Chondrocyte (in vitro differentiated cells): ENCODE results near the gene DTX3. TPM values are rescaled to one million over a fixed set of nuclear protein-coding genes. Genes with fewer than 3 reads are reported as not detected.
"Not testable (repeated sequence)": the region's sequence is repeated elsewhere in the genome, so short reads cannot be mapped to it uniquely, and the experiment has no call there.

Source experiments
- DNase-seq: peaks from one replicate; pipeline ENCODE4 v3.0.0; 2021; ENCODE audit warnings: mixed read lengths, low spot score
- H3K27ac Mint-ChIP-seq: one replicate; pipeline ENCODE4 v1.8.0; 2021; ENCODE audit warnings: mild to moderate bottlenecking, moderate library complexity, mixed read lengths; ENCODE audit not compliant: unreplicated experiment
- H3K27me3 Mint-ChIP-seq: 2 replicates; pipeline ENCODE4 v1.8.0; 2021; ENCODE audit warnings: low read depth, mixed read lengths
- H3K36me3 Mint-ChIP-seq: 2 replicates; pipeline ENCODE4 v1.8.0; 2021; ENCODE audit warnings: low read depth, mixed read lengths
- H3K4me1 Mint-ChIP-seq: 2 replicates; pipeline ENCODE4 v1.8.0; 2021; ENCODE audit warnings: low read depth, mild to moderate bottlenecking, mixed read lengths
- H3K4me3 Mint-ChIP-seq: one replicate; pipeline ENCODE4 v1.8.0; 2021; ENCODE audit warnings: mild to moderate bottlenecking, moderate library complexity, mixed read lengths; ENCODE audit not compliant: unreplicated experiment
- H3K9me3 Mint-ChIP-seq: 2 replicates; pipeline ENCODE4 v1.8.0; 2021; ENCODE audit warnings: low read depth, mixed read lengths
- total RNA-seq: library from RNA; stranded (reverse); gene quantifications from 3 replicates; pipeline ENCODE4 v1.2.1, GENCODE V29; 2021
- TF ChIP-seq, protein P1 (sequence below): fragments of 200-600 bp; sonication (generic); IDR thresholded peaks from 2 replicates; pipeline ENCODE4 v1.5.0; 2021; ENCODE audit warnings: antibody characterized with exemption, mild to moderate bottlenecking, moderate library complexity

The DTX3 gene
- total RNA-seq, 1 donor from 2014 or later = 29.8 TPM

DNA sequence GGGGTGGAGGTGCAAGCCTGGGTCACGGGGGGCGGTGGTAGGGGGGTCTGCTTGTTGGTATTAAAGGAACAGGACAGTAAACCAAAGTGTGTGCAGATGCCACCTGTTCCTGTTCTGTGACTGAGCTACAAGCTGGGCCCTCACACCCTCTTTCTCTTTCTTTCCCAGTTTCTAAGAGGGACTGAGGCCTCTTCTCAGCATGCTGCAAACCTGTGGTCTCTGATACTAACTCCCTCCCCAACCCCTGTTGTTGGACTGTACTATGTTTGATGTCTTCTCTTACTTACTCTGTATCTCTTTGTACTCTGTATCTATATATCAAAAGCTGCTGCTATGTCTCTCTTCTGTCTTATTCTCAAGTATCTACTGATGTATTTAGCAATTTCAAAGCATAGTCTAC, 20.6 kb upstream of the DTX3 start:
- Mint-ChIP-seq H3K9me3 (no peaks in the 10 kb centered on the region), H3K27ac (no peak overlapping the region), H3K4me1 (no peaks in the 10 kb centered on the region), H3K4me3 (no peak overlapping the region), H3K36me3 (peaks cover 7% of the 10 kb centered on the region), H3K27me3 (no peaks in the 10 kb centered on the region)
- DNase-seq = no peak
- TF ChIP-seq, protein P1, sequence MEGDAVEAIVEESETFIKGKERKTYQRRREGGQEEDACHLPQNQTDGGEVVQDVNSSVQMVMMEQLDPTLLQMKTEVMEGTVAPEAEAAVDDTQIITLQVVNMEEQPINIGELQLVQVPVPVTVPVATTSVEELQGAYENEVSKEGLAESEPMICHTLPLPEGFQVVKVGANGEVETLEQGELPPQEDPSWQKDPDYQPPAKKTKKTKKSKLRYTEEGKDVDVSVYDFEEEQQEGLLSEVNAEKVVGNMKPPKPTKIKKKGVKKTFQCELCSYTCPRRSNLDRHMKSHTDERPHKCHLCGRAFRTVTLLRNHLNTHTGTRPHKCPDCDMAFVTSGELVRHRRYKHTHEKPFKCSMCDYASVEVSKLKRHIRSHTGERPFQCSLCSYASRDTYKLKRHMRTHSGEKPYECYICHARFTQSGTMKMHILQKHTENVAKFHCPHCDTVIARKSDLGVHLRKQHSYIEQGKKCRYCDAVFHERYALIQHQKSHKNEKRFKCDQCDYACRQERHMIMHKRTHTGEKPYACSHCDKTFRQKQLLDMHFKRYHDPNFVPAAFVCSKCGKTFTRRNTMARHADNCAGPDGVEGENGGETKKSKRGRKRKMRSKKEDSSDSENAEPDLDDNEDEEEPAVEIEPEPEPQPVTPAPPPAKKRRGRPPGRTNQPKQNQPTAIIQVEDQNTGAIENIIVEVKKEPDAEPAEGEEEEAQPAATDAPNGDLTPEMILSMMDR = no peak

DNA sequence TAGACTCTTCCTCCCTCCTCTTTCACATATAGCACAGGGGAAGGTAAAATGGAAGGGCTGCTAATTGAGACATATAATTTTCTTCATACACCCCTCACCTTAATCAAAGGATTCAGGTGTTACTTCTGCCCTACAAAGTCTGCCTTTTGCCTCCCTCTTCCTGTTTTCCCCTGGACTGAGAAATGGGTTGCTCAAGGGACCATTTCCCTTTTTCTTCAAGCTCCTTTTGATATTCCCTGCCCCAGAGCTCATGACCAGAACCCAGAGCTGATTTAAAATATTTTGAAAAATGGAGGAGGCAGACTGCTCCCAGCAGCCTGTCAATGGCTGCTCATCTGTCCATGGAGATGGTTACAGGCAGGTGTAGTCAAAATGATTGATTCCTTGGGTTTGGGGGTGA, 19.9 kb upstream of the DTX3 start:
- Mint-ChIP-seq H3K27me3 (no peaks in the 10 kb centered on the region), H3K4me1 (no peaks in the 10 kb centered on the region), H3K27ac (no peak overlapping the region), H3K36me3 (peaks cover 5% of the 10 kb centered on the region), H3K9me3 (no peaks in the 10 kb centered on the region), H3K4me3 (no peak overlapping the region)
- TF ChIP-seq, protein P1 = no peak
- DNase-seq = no peak

DNA sequence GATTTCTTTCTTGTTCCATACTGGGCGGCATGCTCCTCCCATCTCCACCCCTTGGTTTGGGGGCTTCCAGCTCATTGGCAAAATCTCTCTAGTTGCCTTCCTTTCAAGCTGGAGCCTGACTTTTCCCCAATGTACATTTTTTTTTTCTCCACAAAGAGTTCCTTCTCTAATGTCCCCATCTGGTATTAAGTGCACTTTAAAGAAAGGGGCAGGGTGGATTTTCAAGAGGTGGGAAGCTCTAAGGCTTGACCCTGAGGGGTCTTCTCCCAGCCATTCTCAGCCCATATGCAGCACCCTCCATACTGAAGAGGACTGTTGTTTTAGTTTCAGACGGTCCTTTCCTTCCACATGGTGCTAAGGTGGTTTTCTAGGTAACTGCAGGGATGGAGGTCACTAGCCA, 19.5 kb upstream of the DTX3 start:
- no peaks in the 10 kb centered on the region for H3K9me3 Mint-ChIP-seq
- H3K27ac Mint-ChIP-seq = no peak overlapping the region
- H3K36me3 Mint-ChIP-seq = peaks cover 4% of the 10 kb centered on the region
- no peaks in the 10 kb centered on the region for H3K4me1 Mint-ChIP-seq
- TF ChIP-seq, protein P1 = no peak
- H3K4me3 Mint-ChIP-seq = no peak overlapping the region
- H3K27me3 Mint-ChIP-seq = no peaks in the 10 kb centered on the region
- no peak for DNase-seq

DNA sequence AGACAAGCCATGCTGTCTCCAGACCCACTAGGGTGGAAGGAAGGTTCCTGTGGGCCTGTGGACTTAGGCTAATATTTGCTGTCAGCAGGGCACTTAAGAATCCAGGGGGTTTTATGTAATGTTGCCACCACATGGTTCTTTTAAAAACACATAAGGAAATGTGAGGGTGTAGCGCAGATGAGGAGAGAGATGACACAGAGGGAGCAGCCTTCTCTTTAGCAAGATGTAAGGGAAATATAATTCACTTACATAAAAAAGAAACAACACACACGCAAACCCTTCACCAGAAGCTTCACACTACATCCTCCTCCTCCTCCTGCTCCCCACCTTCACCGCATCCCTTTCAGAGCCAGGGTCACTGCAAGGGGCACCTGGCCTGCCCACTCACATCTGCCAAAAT, 18.5 kb upstream of the DTX3 start:
- Mint-ChIP-seq H3K36me3 (peaks cover 2% of the 10 kb centered on the region), H3K9me3 (no peaks in the 10 kb centered on the region), H3K27me3 (no peaks in the 10 kb centered on the region), H3K4me3 (no peak overlapping the region), H3K4me1 (peaks cover 6% of the 10 kb centered on the region), H3K27ac (no peak overlapping the region)
- TF ChIP-seq, protein P1 = no peak
- no peak for DNase-seq

DNA sequence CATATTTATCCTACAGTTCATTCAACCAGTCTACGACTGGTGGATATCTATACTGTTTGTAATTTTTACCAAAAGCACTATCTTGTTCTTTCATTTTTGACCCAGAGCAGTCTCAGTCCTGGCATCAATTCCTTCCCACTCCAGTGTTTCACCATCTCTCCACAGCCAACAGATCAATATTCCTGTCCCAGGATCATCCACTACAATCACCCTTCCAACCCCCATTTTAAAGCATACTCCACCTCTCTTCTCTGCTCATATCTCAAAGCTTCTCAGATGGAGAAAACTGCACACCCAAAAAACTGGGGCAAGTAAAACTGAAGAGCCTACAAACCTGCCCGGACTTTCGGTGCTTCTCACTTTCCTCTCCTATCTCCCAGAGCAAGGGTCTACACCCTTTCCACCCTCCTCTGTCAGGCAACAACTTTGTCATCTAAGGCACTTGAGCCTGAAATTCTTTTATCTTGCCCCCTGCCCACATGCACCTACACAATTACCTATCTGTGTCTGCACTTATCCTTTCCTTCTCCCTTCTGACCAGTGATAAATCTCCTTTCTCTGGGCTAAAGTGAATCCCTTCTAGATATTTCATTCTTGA, 17.7 kb upstream of the DTX3 start:
- H3K9me3 Mint-ChIP-seq = no peaks in the 10 kb centered on the region
- H3K4me3 Mint-ChIP-seq = no peak overlapping the region
- H3K36me3 Mint-ChIP-seq = no peaks in the 10 kb centered on the region
- no peaks in the 10 kb centered on the region for H3K27me3 Mint-ChIP-seq
- TF ChIP-seq, protein P1 = no peak
- peaks cover 11% of the 10 kb centered on the region for H3K4me1 Mint-ChIP-seq
- DNase-seq = no peak
- no peak overlapping the region for H3K27ac Mint-ChIP-seq

DNA sequence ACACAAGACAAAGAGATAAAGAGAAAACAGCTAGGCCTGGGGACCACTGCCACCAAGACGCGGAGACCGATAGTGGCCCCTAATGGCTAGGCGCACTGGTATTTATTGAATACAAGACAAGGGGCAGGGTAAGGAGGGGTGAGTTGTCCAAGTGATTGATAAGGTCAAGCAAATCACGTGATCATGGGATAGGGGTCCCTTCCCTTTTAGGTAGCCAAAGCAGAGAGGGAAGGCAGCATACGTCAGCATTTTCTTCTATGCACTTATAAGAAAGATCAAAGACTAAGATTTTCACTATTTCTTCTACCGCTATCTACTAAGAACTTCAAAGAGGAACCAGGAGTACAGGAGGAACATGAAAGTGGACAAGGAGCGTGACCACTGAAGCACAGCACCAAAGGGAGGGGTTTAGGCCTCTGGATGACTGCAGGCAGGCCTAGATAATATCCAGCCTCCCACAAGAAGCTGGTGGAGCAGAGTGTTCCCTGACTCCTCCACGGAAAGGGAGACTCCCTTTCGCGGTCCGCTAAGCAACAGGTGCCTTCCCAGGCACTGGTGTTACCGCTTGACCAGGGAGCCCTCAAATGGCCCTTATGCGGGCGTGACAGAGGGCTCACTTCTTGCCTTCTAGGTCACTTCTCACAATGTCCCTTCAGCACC, 15.5 kb upstream of the DTX3 start:
- not testable (repeated sequence) for H3K27me3 Mint-ChIP-seq, H3K9me3 Mint-ChIP-seq, H3K36me3 Mint-ChIP-seq, H3K4me3 Mint-ChIP-seq, DNase-seq, H3K27ac Mint-ChIP-seq
- H3K4me1 Mint-ChIP-seq = peaks cover 26% of the 10 kb centered on the region
